IPS DF 4.7 (cell line): ENCODE measurements around the gene HTT.

Source experiments
- DNase-seq: peaks from one replicate; pipeline ENCODE4 v3.0.0-alpha.2; 2013; ENCODE audit warnings: low spot score; ENCODE audit errors: extremely low read depth

The HTT gene

GRCh38 chr4:3262208-3263052 is 187.9 kb downstream of the HTT start:
- no peak for DNase-seq

GRCh38 chr4:3263053-3263875 is 188.8 kb downstream of the HTT start:
- no peak for DNase-seq

- no peak for DNase-seq
Observed at GRCh38 chr4:3263876-3264193, 189.4 kb downstream of the HTT start.

DNA sequence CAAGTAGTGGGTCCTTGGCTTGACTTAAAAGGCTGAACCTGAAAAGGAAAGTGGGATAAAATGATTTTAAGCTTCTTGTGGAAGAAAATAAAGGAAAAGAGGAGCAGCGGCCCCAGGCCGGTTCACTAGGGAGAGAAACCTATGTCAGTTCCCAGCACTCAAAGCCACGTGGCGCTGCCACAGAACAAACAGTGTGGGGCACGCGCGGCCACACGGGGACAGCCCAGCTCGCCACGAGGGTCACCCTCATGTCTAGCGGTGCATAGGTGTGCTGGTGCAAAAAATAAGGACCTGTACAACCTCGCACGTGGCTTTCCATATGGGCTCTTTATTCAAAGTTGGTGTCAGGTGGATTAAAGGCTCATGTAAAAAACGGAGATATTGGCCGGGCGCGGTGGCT is 191.6 kb downstream of the HTT start:
- no peak for DNase-seq

DNA sequence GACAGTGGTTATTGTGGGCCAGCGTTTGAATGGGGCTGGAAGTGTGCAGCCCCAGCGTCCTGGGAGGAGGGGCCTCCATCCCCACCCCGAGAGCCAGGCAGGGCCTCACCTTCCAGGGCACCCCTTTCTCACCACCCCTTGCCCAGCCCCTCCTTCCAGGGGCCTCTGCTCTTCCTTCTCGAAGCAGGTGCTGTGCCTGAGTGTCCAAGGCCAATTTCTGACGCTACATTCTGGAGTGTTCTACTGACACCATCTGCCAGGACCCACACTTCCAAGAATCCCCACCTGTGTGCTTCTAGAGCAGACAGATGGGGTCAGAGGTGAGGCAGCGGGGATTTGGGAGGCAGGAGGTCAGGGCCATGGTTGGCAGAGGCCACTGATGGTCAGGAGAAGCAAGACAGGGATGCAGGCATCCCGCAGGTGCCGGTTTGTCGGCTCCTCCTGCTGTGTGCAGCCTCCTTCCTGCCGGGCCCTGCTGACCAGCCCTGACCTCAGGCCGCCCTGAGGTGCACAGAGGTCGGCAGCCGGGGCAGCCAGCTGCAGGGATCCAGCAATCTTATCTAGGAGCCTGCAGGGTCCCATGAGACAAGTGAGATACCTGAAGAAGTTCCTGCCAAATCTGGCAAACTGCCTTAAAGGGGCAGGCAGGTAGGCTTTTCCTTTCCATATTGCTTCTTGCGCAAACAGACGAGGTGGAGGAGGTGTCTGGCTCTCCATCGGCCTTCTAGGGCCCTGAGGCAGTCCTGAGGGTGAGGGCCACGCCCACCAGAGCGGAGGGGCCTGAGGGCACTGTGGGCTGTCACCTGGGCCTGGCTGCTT is 193.3 kb downstream of the HTT start:
- no peak for DNase-seq

- no peak for DNase-seq
Observed at GRCh38 chr4:3268395-3269104, 194.1 kb downstream of the HTT start.

DNA sequence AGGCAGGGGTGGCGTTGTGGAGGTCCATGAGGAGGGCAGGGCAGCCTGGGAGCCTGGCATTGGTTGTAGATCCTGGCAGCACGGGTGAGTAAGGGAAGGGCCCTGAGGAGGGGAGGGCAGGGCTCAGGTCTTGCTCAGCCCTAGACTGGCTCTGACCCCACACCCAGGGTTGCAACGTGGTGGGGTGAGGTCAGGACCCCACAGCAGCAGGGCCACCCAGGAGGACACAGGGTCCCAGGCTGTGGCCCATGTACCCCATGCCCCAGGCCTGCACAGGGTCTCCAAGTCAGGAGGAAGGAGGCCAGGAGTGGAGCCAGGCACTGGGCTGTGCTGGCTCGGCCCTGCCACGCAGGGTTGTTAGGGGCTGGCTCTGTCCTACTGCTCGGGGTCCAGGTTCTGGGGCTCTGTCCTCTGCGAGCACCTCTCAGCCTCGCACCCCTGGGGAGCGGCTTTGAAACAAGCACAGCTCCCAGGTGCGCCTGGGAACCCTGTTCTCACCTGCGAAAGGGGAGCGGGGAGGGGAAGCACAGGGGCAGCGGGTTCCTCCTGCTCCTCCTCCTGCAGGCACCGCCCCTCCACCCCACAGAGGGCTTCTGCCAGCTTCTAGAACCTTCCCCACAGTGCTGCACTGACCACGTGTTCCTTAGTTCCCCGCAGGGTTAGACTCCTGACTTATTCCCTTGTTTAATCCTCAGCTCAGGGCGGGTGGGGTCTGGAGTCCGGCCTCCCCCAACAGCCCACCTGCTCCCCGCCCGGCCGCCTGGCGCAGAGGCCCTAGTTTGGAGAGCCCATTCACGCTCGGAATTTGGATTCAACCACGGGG is 194.8 kb downstream of the HTT start:
- no peak for DNase-seq

GRCh38 chr4:3269991-3270611 is 195.6 kb downstream of the HTT start:
- DNase-seq = no peak

GRCh38 chr4:3271131-3271530 is 196.7 kb downstream of the HTT start:
- DNase-seq = no peak

- DNase-seq = no peak
Observed at GRCh38 chr4:3276986-3277385, 202.5 kb downstream of the HTT start.

DNA sequence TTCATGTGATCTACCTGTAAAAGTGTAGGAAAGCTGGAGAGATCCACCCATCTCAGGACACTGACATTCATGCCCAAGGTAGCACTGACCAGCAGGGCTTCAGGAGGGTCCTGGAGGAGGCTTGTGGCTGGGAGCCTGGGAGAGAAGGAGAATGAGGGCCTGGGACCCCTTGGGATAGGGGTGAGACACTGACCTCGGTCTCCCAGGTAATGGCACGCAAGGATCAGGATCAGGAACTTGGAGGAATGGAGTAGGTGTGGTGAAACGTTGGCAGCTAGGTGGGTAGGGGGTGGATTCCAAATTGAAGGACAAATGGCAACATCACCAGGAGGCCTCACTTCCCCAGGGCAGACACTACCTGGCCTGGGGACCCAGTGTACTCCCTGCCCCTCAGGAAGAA is 206.0 kb downstream of the HTT start:
- DNase-seq = no peak

DNA sequence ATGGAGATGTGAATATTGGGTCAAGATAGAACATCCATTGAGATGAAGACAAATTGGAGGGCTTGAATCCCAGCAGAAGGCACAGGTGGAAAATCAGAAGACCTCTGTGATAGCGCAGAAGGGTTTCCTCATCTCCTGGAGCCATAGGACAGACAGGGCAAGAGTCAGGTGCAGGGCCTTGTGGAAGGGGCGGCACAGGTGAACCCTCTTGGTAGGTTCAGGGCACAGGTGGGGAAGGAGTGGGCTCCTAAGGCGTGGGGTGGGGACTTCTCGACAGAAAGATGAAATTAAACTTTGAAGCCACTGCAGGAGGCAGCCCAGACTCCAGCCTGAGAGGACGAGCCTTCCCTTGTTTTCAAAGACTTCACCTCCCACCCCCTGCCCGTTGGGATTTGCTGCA is 209.0 kb downstream of the HTT start:
- no peak for DNase-seq

- DNase-seq = no peak
Observed at GRCh38 chr4:3283916-3284315, 209.4 kb downstream of the HTT start.

DNA sequence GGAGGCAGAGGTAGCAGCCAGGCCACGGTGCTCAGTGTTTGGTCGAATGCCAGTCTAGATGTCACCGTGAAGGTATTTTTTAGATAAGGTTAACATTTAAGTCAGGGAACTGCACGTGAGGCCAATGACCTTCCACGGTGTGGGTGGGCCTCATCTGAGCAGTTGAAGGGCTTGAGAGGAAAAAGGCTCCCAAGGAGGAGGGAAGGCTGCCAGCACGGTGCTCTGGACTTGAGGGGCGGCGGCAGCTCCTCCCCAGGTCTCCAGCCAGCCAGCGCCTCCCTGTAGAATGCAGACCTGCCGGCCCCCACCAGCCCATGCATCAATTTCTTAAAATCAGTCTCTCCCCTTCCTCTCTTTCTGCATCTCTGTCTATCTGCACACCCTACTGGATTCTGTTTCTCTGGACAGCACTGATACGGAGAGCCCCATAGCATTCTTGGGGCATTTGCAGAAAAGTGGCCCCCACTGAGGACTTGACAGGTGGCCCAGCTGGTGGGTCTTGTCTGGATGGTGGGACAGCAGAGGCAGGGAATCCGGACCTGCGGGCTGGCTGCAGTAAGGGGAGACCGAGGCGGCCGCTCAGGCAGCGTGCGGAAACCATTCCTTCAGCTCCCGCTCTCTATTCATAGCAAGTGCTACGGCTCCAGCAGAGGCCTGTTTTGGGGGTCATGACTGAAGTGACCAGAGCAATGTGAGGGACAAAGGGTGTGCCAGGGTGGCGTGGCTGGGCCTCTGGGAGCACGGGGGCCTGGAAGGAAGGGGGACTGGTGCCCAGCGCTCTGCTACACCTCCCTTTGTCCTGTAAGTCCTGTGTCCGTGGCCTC is 210.5 kb downstream of the HTT start:
- no peak for DNase-seq

DNA sequence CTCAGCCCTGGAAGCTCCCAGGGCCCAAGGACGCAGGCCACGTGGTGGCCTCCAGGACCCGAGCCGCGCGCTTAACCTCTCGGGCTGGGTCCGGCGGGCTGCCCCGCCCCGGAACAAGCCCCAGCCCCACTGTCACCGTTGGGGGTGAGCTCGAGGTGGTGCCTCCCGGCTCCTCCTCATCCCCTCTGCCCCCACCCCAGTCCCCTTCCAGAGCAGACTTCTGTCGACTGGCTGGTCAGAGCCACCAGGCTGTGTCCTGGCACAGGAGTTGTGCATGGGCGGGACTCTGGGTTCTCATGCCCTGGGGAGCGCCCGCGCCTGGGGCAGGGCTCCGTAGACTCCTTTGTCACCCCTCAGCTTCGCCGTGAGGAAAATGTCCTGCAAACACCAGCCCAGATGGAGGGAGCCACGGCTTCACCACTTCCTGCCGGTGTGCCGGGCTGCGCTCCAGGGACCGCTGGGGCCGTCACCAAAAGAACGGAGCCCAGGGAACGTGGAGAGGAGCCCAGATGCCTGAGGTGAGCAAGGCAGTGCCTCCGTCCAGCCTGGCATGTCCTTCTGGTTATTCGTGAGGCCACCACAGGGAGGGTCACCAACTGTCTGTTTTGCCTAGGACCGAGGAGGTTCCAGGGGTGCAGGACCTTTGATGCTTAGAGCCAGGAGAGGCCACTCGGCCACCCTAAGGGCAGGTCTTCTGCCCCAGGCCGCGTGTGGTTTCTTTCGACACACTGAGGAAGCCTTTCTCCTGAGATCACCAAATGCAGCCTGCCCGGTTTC is 211.3 kb downstream of the HTT start:
- no peak for DNase-seq

GRCh38 chr4:3286335-3287175 is 212.1 kb downstream of the HTT start:
- no peak for DNase-seq

- no peak for DNase-seq
Observed at GRCh38 chr4:3287271-3287971, 212.9 kb downstream of the HTT start.
